Effector memory CD4-positive, alpha-beta T cell (primary cell): ENCODE results near the gene NSG2.

Experiments used
- DNase-seq, 3 donors: peaks; one replicate each; pipeline ENCODE4 v3.0.0-alpha.2; 2020
- H3K27ac ChIP-seq: 2 replicates; pipeline ENCODE4 v1.7.0; 2013; ENCODE audit warnings: mild to moderate bottlenecking, low read length, moderate library complexity; ENCODE audit not compliant: insufficient read depth, poor library complexity, severe bottlenecking
- H3K27me3 ChIP-seq: replicated peaks from 2 replicates; pipeline ENCODE4 v1.7.0; 2013; ENCODE audit warnings: mild to moderate bottlenecking, low read length; ENCODE audit not compliant: insufficient read depth, control insufficient read depth, poor library complexity, severe bottlenecking
- H3K36me3 ChIP-seq: 2 replicates; pipeline ENCODE4 v1.7.0; 2013; ENCODE audit warnings: mild to moderate bottlenecking, low read length, moderate library complexity; ENCODE audit not compliant: control insufficient read depth, insufficient read depth
- H3K4me1 ChIP-seq: 2 replicates; pipeline ENCODE4 v1.7.0; 2013; ENCODE audit warnings: low read length, mild to moderate bottlenecking; ENCODE audit not compliant: control insufficient read depth, insufficient read depth, poor library complexity, severe bottlenecking
- H3K4me3 ChIP-seq: 2 replicates; pipeline ENCODE4 v1.7.0; 2013; ENCODE audit warnings: low read length, low read depth, mild to moderate bottlenecking; ENCODE audit not compliant: insufficient read depth, poor library complexity, severe bottlenecking
- H3K9me3 ChIP-seq: 2 replicates; pipeline ENCODE4 v1.7.0; 2013; ENCODE audit warnings: mild to moderate bottlenecking, low read length, moderate library complexity; ENCODE audit not compliant: control insufficient read depth

NSG2 gene

DNA sequence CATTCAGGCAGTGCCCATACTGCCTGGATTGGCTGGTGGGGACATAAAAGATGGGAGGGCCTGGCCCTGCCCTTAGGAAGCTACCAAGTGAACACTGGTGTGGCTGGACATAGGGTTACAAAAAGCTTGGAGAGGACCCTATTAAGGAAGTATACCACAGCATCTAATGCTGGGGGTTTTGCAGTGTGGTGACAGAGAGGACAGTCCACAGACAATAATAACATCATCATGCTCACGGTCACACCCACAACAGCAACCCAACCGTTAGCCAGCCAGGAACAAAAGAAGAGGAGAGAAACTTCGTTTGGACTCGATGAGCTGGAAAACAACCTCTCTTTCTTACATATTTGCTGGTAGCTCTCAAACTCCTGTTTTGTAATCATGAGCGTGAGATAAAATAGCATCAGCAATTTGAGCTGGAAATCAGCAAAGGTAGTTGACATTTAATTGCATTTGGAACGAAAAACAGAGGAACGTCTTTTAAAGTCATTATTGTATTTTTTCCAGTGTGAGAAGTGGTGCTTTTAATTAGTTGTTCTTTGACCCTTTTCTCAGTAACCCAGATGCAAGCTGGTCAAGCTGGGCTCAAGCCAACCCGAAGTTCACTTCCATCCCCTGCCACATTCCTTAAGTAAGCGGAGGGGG lies 73.4 kb downstream of the NSG2 start:
- no peaks in the 10 kb centered on the region for H3K36me3 ChIP-seq
- DNase-seq, result no peak
- H3K27ac ChIP-seq, result no peak overlapping the region
- H3K27me3 ChIP-seq, result no peaks in the 10 kb centered on the region
- H3K4me3 ChIP-seq, result no peak overlapping the region
- H3K9me3 ChIP-seq, result no peaks in the 10 kb centered on the region
- no peaks in the 10 kb centered on the region for H3K4me1 ChIP-seq

DNA sequence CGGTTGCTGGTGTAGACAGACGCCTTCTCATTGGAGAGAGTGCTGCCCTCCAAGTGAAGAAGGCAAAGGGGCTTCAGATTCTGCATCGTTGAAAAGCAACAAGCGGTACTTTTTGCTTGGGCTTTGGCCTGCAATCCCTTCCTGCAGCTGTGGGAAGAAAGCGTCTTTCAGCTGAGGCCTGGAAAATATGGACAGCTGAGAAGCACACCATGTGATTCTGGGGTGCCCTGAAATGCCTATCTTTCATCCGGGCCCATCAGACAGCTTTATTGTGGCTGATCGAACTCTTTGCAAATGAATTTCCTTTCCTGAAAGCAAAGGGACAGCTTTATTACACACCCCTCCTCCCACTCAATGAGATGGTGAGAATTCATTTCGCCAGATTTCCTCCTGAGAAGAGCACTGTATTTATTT lies 74.0 kb downstream of the NSG2 start:
- Histone ChIP-seq H3K4me1 (no peaks in the 10 kb centered on the region), H3K4me3 (no peak overlapping the region), H3K27me3 (no peaks in the 10 kb centered on the region), H3K27ac (no peak overlapping the region), H3K36me3 (no peaks in the 10 kb centered on the region), H3K9me3 (no peaks in the 10 kb centered on the region)
- DNase-seq, result no peak

DNA sequence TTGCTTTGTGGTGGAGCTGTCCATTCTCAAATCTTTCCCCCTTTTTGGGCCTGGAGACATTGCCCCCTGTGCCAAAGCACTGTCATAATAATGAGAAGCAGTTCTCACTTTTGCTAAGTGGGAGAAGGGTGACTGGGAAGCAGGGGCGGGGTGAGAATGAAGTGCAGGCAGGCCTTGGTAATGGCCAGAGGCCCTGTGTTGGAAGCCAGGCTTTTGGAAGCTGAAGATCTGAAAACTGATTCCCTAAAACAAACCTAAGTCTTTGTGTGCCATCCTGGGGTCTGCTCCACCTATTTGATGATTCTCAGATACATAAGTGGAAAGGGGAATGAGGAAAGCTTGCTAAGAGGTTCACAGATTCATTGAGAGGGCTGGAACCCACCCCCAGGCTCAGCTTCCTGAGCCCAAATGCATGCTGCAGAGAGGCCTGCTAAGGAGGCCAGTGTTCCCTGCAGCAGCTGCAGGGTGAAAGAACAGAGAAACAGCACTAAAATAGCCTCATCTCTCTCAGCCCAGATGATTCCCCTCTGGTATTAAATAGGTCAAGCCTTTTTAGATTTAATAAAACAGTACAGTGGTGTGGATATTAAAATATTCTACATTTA lies 75.0 kb downstream of the NSG2 start:
- Histone ChIP-seq H3K27ac (no peak overlapping the region), H3K4me3 (no peak overlapping the region), H3K27me3 (no peaks in the 10 kb centered on the region), H3K4me1 (no peaks in the 10 kb centered on the region), H3K36me3 (no peaks in the 10 kb centered on the region), H3K9me3 (no peaks in the 10 kb centered on the region)
- no peak for DNase-seq

DNA sequence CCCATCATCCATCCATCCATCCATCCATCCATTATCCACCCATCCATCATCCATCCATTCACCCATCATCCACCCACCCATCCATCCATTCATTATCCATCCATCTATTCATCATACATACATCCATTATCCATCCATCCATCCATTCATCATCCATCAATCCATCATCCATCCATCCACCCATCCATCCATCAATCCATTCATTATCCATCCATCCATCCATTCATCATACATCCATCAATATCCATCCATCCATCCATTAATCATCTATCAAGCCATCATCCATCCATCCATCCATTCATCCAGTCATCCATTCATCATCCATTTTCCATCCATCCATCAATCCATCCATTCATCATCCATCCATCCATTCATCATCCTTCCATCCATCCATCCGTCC lies 89.0 kb downstream of the NSG2 start:
- no peaks in the 10 kb centered on the region for H3K9me3 ChIP-seq
- no peak for DNase-seq
- no peak overlapping the region for H3K27ac ChIP-seq
- no peaks in the 10 kb centered on the region for H3K4me1 ChIP-seq
- H3K27me3 ChIP-seq, result peaks cover 2% of the 10 kb centered on the region
- H3K36me3 ChIP-seq, result no peaks in the 10 kb centered on the region
- no peak overlapping the region for H3K4me3 ChIP-seq

DNA sequence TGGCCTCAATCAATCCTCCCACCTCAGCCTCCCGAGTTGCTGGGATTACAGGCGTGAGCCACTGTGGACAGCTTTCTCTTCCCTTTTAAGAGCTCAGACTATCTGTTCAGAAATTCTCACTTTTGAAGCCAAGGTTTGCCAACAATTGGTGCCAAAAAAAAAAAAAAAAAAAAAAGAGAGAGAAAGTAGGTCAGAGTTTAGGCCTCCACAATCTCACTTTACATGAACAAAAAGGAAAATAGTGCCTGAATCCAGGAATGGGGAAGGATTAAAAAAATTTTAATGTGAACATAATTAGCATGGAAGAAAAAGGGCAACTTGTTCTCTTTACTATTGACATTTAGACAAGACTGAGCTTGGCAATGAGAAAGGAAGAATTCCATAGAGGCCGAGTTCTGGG lies 94.1 kb downstream of the NSG2 start:
- Histone ChIP-seq H3K36me3 (no peaks in the 10 kb centered on the region), H3K4me3 (no peak overlapping the region), H3K9me3 (no peaks in the 10 kb centered on the region), H3K27me3 (no peaks in the 10 kb centered on the region), H3K27ac (no peak overlapping the region), H3K4me1 (no peaks in the 10 kb centered on the region)
- DNase-seq, result no peak

DNA sequence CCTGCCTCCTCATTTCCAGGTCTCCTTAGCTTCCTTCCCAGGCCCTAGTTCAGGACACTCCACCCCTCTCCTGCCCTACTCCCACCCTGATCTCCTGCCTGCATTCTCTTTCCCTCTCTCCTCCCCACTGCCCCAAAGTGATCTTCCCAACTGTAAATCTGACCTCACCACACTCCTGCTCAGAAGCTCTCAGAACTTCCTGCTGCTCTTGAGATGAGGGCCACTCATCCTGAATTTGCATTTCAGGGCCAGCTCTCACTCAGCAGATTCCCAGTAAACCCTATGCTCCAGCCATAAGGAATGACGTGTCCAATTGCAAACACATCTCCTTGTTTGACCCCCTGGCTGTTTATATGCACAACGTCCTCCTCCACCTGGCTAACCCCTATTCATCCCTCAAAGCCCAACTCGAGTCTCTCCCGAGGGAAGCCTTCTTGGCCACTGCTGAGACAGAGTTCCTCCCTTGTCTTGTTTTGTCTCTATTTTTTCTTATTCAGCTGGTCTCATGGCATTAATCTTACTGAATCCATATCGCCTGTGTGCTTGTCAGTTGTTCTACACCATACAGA lies 95.0 kb downstream of the NSG2 start:
- Histone ChIP-seq H3K4me1 (no peaks in the 10 kb centered on the region), H3K36me3 (no peaks in the 10 kb centered on the region), H3K27ac (no peak overlapping the region), H3K9me3 (no peaks in the 10 kb centered on the region), H3K4me3 (no peak overlapping the region), H3K27me3 (no peaks in the 10 kb centered on the region)
- DNase-seq, result no peak

DNA sequence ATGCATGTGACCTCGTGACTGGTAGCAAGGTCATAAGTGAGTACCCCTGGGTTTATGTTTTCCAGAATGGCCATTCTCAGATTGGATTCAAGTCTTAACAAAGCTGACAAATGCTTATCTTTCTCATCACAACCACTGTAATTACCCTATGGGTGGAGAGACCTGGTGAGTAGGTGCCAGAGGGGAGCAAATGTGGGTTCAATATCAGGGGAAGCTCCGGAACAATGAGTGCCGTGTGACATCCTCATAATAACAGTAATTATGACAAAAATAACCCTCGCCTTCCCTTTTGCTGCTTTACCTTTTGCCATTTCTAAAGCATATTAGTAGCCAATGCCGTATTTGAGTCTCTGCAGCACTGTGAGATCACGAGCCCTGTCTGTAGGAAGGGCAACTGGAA lies 95.9 kb downstream of the NSG2 start:
- Histone ChIP-seq H3K27me3 (no peaks in the 10 kb centered on the region), H3K4me1 (no peaks in the 10 kb centered on the region), H3K9me3 (no peaks in the 10 kb centered on the region), H3K36me3 (no peaks in the 10 kb centered on the region), H3K27ac (no peak overlapping the region), H3K4me3 (no peak overlapping the region)
- no peak for DNase-seq

DNA sequence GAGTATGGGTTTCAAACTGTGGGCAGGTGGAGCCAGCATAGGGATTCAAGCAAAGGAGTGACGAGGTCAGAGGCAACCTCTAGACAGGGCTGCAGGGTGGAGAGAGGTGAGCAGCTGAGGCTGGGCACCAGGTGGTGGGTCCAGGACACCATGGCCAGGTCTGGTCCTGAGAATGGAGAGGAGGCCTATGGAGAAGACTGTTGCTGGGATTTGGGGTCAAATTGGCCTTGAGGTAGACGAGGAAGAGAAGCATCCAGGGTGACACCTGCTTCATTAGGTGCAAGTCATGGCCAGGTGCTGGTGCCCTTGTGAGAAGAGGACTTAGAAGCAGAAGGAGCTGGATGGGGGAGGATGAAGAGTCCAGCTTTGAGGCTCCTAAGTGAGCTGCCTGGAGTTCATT lies 99.6 kb downstream of the NSG2 start:
- Histone ChIP-seq H3K4me1 (no peaks in the 10 kb centered on the region), H3K27ac (no peak overlapping the region), H3K27me3 (no peaks in the 10 kb centered on the region), H3K4me3 (no peak overlapping the region), H3K9me3 (no peaks in the 10 kb centered on the region), H3K36me3 (no peaks in the 10 kb centered on the region)
- no peak for DNase-seq

DNA sequence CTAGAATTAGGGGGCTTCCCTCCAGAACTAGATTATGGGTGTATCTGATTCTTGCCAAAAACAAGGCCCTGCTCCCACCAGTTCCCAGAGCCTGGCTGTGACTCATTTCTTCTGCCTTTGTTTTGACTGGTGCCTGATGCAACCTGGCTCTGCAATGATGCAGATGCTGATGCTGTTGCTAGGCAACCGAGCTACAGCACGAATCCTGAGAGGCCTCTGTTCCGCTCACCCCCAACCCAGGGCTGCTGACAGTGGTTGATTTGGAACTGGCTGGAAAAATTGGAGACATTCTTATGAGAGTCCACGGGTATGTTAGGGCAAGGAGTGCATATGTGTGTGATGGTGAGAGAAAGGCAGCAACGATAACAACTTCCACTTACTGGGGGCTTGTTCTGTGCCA lies 100.3 kb downstream of the NSG2 start:
- H3K9me3 ChIP-seq, result no peaks in the 10 kb centered on the region
- no peaks in the 10 kb centered on the region for H3K36me3 ChIP-seq
- H3K27ac ChIP-seq, result no peak overlapping the region
- DNase-seq, result no peak
- H3K4me1 ChIP-seq, result no peaks in the 10 kb centered on the region
- no peak overlapping the region for H3K4me3 ChIP-seq
- no peaks in the 10 kb centered on the region for H3K27me3 ChIP-seq

DNA sequence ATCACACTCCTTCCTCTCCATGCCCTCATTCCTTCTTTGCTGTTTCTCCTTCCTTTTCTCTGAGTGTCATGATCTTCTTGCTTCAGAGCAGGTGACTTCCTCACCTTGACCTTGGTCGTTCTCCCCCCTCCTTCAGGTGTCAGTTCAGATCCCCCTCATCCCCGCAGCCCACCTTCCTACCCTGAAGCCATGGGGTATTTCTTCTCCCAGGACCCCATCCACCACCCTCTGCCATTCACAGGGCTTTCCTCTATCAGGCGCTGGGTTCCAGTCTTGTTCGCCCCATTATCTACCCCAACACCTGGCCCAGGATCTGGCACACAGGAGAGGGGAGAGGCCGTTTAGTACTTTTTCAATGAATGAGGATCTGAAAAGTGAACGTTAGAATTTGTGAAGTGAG lies 101.0 kb downstream of the NSG2 start:
- H3K4me3 ChIP-seq, result no peak overlapping the region
- DNase-seq, result no peak
- no peaks in the 10 kb centered on the region for H3K9me3 ChIP-seq
- H3K27ac ChIP-seq, result no peak overlapping the region
- H3K27me3 ChIP-seq, result no peaks in the 10 kb centered on the region
- no peaks in the 10 kb centered on the region for H3K36me3 ChIP-seq
- no peaks in the 10 kb centered on the region for H3K4me1 ChIP-seq
